HEK293 (cell line): ENCODE results near the gene PHTF1.

ENCODE experiments used
- CTCF ChIA-PET: fragments of 350-600 bp; formaldehyde crosslinking; extraction: SDS; loops from one replicate; lab custom pipeline; 2021; ENCODE audit warnings: antibody characterized with exemption; lab: Yijun Ruan, JAX
- POLR2A ChIA-PET: fragments of 300-600 bp; formaldehyde crosslinking; extraction: SDS; loops from one replicate; lab custom pipeline; 2020; ENCODE audit warnings: antibody characterized with exemption, inconsistent platforms; lab: Yijun Ruan, JAX
- H3K27ac ChIP-seq: fragments of 200-500 bp; sonication (Bioruptor generic); 2 replicates; pipeline ENCODE4 v1.5.1; 2014; ENCODE audit warnings: low read depth, low read length, control low read depth, inconsistent platforms; ENCODE audit errors: extremely low read depth
- H3K36me3 ChIP-seq, 2 experiments: fragments of 200-500 bp in 1 of 2; sonication (Bioruptor generic) in 1 of 2; 1 replicate in 1 of 2; 2 replicates in 1 of 2; pipeline ENCODE4 v1.5.1; 2014 to 2017; ENCODE audit warnings: inconsistent platforms in 2 of 2, low read length in 2 of 2; ENCODE audit not compliant: control insufficient read depth in 2 of 2, insufficient read depth in 1 of 2
- H3K4me1 ChIP-seq: fragments of 200-500 bp; sonication (Bioruptor generic); 2 replicates; pipeline ENCODE4 v1.5.1; 2014; ENCODE audit warnings: mild to moderate bottlenecking, low read length, inconsistent platforms; ENCODE audit not compliant: control insufficient read depth, insufficient read depth
- H3K4me3 ChIP-seq: 2 replicates; pipeline ENCODE4 v1.5.1; 2011; ENCODE audit warnings: low read depth, mild to moderate bottlenecking, control low read depth, low read length, moderate library complexity
- H3K9me3 ChIP-seq: fragments of 200-500 bp; sonication (Bioruptor generic); 2 replicates; pipeline ENCODE4 v1.5.1; 2014; ENCODE audit warnings: low read depth, low read length, inconsistent platforms; ENCODE audit not compliant: control insufficient read depth, insufficient read depth
- AEBP2 ChIP-seq: fragments of 450-650 bp; formaldehyde crosslinking; IDR thresholded peaks from 2 replicates; pipeline ENCODE4 v1.5.1; 2016; ENCODE audit warnings: missing biosample characterization, missing genetic modification characterization, borderline replicate concordance
- EGR2 ChIP-seq: fragments of 450-650 bp; formaldehyde crosslinking; IDR thresholded peaks from 2 replicates; pipeline ENCODE4 v1.5.1; 2016; ENCODE audit warnings: low read depth, missing biosample characterization, missing genetic modification characterization
- KLF7 ChIP-seq: fragments of 450-650 bp; formaldehyde crosslinking; IDR thresholded peaks from 2 replicates; pipeline ENCODE4 v1.5.1; 2016; ENCODE audit warnings: missing biosample characterization, missing genetic modification characterization, borderline replicate concordance
- PRDM6 ChIP-seq: fragments of 450-650 bp; formaldehyde crosslinking; IDR thresholded peaks from 2 replicates; pipeline ENCODE4 v1.5.1; 2017; ENCODE audit warnings: missing biosample characterization, missing genetic modification characterization
- SALL2 ChIP-seq: fragments of 450-650 bp; formaldehyde crosslinking; IDR thresholded peaks from 2 replicates; pipeline ENCODE4 v1.5.0; 2017; ENCODE audit warnings: missing biosample characterization, mild to moderate bottlenecking, missing genetic modification characterization, borderline replicate concordance
- SETDB1 ChIP-seq: IDR thresholded peaks from one replicate; pipeline ENCODE4 v1.6.1; 2017; ENCODE audit warnings: mild to moderate bottlenecking, low read length, moderate library complexity, mixed read lengths; ENCODE audit not compliant: insufficient read length
- TCF7L2 ChIP-seq: IDR thresholded peaks from 2 replicates; pipeline ENCODE4 v1.6.1; 2011; ENCODE audit warnings: low read depth, mild to moderate bottlenecking, inconsistent platforms, low read length, moderate library complexity, borderline replicate concordance
- YY1 ChIP-seq: fragments of 450-650 bp; formaldehyde crosslinking; IDR thresholded peaks from 2 replicates; pipeline ENCODE4 v1.5.1; 2018; ENCODE audit warnings: missing biosample characterization, missing genetic modification characterization
- ZBTB7A ChIP-seq: fragments of 450-650 bp; formaldehyde crosslinking; IDR thresholded peaks from 2 replicates; pipeline ENCODE4 v1.5.1; 2016; ENCODE audit warnings: low read depth, missing biosample characterization, missing genetic modification characterization
- ZFP41 ChIP-seq: fragments of 450-650 bp; formaldehyde crosslinking; IDR thresholded peaks from 2 replicates; pipeline ENCODE4 v1.5.1; 2016; ENCODE audit warnings: missing biosample characterization, missing genetic modification characterization, borderline replicate concordance
- ZNF311 ChIP-seq: fragments of 450-650 bp; formaldehyde crosslinking; IDR thresholded peaks from 2 replicates; pipeline ENCODE4 v1.5.1; 2017; ENCODE audit warnings: missing biosample characterization, missing genetic modification characterization, borderline replicate concordance
- ZNF423 ChIP-seq: fragments of 450-650 bp; formaldehyde crosslinking; IDR thresholded peaks from 2 replicates; pipeline ENCODE4 v1.5.1; 2016; ENCODE audit warnings: missing biosample characterization, missing genetic modification characterization
- ZNF548 ChIP-seq: fragments of 450-650 bp; formaldehyde crosslinking; IDR thresholded peaks from 2 replicates; pipeline ENCODE4 v1.5.1; 2016; ENCODE audit warnings: missing biosample characterization, missing genetic modification characterization
- ZNF560 ChIP-seq: fragments of 450-650 bp; formaldehyde crosslinking; IDR thresholded peaks from 2 replicates; pipeline ENCODE4 v1.5.1; 2017; ENCODE audit warnings: missing biosample characterization, missing genetic modification characterization, borderline replicate concordance
- ZNF596 ChIP-seq: fragments of 450-650 bp; IDR thresholded peaks from 2 replicates; pipeline ENCODE4 v1.5.0; 2018; ENCODE audit warnings: missing biosample characterization, mild to moderate bottlenecking, missing genetic modification characterization, moderate library complexity
- ZNF768 ChIP-seq: fragments of 450-650 bp; formaldehyde crosslinking; IDR thresholded peaks from 2 replicates; pipeline ENCODE4 v1.5.1; 2018; ENCODE audit warnings: missing biosample characterization, mild to moderate bottlenecking, missing genetic modification characterization
- TF ChIP-seq, protein P1 (sequence below): fragments of 450-650 bp; formaldehyde crosslinking; IDR thresholded peaks from 2 replicates; pipeline ENCODE4 v1.5.1; 2016; ENCODE audit warnings: missing biosample characterization, missing genetic modification characterization

PHTF1 gene

DNA sequence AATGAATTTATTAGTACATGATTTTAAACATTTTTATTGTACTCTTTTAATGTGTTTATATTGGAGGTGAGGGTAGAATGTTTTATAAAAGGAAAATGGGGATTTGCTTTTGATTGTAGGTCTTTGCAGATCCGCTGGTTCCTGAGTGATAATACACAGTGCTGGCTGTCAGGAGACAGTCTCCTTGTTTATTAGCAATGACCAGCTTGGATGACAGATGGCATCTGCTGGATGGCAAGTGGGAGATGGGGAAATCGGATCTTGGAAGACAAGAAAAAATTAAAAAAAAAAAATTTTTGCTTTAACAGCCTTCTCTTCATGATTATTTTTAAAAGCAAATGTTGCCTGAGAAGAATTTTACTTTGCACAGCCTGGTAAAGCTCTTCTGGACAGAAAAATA is 4.4 kb upstream of the PHTF1 start:
- Histone ChIP-seq H3K36me3 (peaks cover 0 to 36% of the 10 kb centered on the region in 2 experiments; a peak in 1 of 3 replicates), H3K4me3 (no peak overlapping the region), H3K4me1 (peaks cover 4% of the 10 kb centered on the region; the same call in 1 of the 2 replicates), H3K9me3 (no peaks in the 10 kb centered on the region), H3K27ac (no peak overlapping the region)
- ChIA-PET POLR2A (interaction anchor here (2.4 kb wide), 1 partner anchor 48 kb away, joined by 6 read pairs; the partner anchor contains the start of gene RSBN1), CTCF (no interaction called here)
- TF ChIP-seq SETDB1 = no peak
- no peak for TF ChIP-seq ZNF596
- TF ChIP-seq ZNF548 (tag by site-specific recombination) = no peak
- TF ChIP-seq ZFP41 (tag by site-specific recombination) = no peak
- TF ChIP-seq ZNF768 = no peak
- no peak for TF ChIP-seq ZNF560 (tag by site-specific recombination)
- no peak for TF ChIP-seq AEBP2 (tag by site-specific recombination)
- TF ChIP-seq ZNF423 (tag by site-specific recombination) = no peak
- no peak for TF ChIP-seq ZNF311 (tag by site-specific recombination)
- TF ChIP-seq TCF7L2 = no peak
- no peak for TF ChIP-seq EGR2 (tag by site-specific recombination)
- TF ChIP-seq KLF7 (tag by site-specific recombination) = no peak
- no peak for TF ChIP-seq YY1 (tag by site-specific recombination)
- TF ChIP-seq SALL2 = no peak
- TF ChIP-seq, protein P1, sequence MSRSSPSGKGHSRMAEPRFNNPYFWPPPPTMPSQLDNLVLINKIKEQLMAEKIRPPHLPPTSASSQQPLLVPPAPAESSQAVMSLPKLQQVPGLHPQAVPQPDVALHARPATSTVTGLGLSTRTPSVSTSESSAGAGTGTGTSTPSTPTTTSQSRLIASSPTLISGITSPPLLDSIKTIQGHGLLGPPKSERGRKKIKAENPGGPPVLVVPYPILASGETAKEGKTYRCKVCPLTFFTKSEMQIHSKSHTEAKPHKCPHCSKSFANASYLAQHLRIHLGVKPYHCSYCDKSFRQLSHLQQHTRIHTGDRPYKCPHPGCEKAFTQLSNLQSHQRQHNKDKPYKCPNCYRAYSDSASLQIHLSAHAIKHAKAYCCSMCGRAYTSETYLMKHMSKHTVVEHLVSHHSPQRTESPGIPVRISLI (tag by site-specific recombination) = no peak

DNA sequence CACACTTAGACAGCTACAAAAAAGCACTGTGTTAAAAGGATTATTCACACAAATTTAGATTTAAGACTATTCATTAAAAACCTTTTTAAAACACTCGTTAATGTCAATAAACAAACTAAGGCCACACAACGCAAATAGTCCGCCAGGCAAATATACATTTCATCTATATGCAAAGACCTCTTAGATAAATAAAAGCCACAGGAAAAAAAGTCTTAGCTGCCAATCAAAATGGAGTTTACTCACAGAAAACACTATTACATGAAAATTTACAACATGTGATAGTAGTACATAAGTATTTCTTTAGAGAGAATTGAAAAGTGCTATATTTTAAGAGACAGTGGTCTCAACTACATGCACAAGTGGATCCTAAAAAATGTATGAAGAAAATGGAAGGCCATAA is 2.7 kb upstream of the PHTF1 start:
- H3K27ac ChIP-seq = no peak overlapping the region
- no peak overlapping the region for H3K4me3 ChIP-seq
- CTCF ChIA-PET = interaction anchor here (0.8 kb wide), 1 partner anchor 688 kb away, joined by 3 read pairs; no protein-coding TSS in a partner anchor
- no peaks in the 10 kb centered on the region for H3K9me3 ChIP-seq
- peaks cover 0 to 26% of the 10 kb centered on the region in 2 experiments; a peak in 1 of 3 replicates for H3K36me3 ChIP-seq
- TF ChIP-seq PRDM6 (peak; percentile 92), ZBTB7A (no peak)
- peaks cover 4% of the 10 kb centered on the region; the same call in 1 of the 2 replicates for H3K4me1 ChIP-seq
- POLR2A ChIA-PET = interaction anchor here (2.4 kb wide), 1 partner anchor 50 kb away, joined by 6 read pairs; the partner anchor contains the start of gene RSBN1
